Omental fat pad (tissue), 4 donors: Measurements from ENCODE around the gene ADSS2. TPM values are rescaled to one million over a fixed set of nuclear protein-coding genes. Genes with fewer than 3 reads are reported as not detected.

Source experiments
- ATAC-seq: fragments of 150-250 bp; one replicate; pipeline ENCODE4 v1.9.1; 2016; ENCODE audit warnings: mild to moderate bottlenecking, moderate library complexity; ENCODE audit not compliant: low FRiP score
- DNase-seq: peaks from one replicate; pipeline ENCODE4 v3.0.0-alpha.2; 2019; ENCODE audit warnings: low spot score
- CTCF ChIP-seq, 3 donors: fragments of 450-650 bp; IDR thresholded peaks; one replicate each; pipeline ENCODE4 v1.5.1; 2016 to 2017; ENCODE audit warnings: antibody characterized with exemption in 3 of 3, mild to moderate bottlenecking in 3 of 3, moderate library complexity in 2 of 3
- total RNA-seq, 4 donors: library from RNA; depleted of rRNA; stranded (reverse); fragments of >200 nt; gene quantifications; one replicate each; pipeline ENCODE4 v1.1.0, GENCODE V29; 2016

The ADSS2 gene
- total RNA-seq, 4 donors from 2014 or later: 21.3 to 41.4 (median 32.4) TPM

GRCh38 chr1:244444854-244445253 lies 6.9 kb downstream of the ADSS2 start:
- DNase-seq (no peak), ATAC-seq (no peak)
- no peak for TF ChIP-seq CTCF (IDR thresholded peaks at IDR 0.05)

DNA sequence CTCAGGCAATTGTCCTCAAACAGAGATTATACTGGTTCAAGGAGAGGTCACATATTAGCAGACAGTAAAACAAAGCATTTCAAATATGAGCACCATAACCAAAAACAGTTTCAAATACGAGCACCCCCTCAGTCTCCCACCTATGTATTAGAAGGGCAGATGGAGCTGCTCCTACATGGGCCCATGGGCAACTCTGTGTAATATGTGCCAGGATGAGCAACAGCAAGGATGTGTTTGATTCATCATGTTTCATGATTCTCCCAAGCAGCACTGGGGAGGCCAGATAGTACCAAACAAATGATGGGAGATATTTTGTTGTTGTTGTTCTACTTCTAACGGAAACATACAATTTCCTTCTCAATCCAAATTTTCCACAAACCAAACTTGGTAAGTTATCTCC lies 8.9 kb downstream of the ADSS2 start:
- TF ChIP-seq CTCF (IDR thresholded peaks at IDR 0.05): no peak
- no peak for ATAC-seq

GRCh38 chr1:244439391-244440032 lies 12.2 kb downstream of the ADSS2 start:
- TF ChIP-seq CTCF (IDR thresholded peaks at IDR 0.05): no peak
- no peak for DNase-seq
- no peak for ATAC-seq

More for the DNA sequence above, 8.9 kb downstream of the ADSS2 start:
- DNase-seq: no peak

GRCh38 chr1:244437086-244437468 lies 14.6 kb downstream of the ADSS2 start:
- ATAC-seq: peak; percentile 56
- no peak for DNase-seq
- no peak for TF ChIP-seq CTCF (IDR thresholded peaks at IDR 0.05)

- no peak for TF ChIP-seq CTCF (IDR thresholded peaks at IDR 0.05)
- ATAC-seq: no peak
- DNase-seq: no peak
Measured at GRCh38 chr1:244436336-244437085, 15.2 kb downstream of the ADSS2 start.

DNA sequence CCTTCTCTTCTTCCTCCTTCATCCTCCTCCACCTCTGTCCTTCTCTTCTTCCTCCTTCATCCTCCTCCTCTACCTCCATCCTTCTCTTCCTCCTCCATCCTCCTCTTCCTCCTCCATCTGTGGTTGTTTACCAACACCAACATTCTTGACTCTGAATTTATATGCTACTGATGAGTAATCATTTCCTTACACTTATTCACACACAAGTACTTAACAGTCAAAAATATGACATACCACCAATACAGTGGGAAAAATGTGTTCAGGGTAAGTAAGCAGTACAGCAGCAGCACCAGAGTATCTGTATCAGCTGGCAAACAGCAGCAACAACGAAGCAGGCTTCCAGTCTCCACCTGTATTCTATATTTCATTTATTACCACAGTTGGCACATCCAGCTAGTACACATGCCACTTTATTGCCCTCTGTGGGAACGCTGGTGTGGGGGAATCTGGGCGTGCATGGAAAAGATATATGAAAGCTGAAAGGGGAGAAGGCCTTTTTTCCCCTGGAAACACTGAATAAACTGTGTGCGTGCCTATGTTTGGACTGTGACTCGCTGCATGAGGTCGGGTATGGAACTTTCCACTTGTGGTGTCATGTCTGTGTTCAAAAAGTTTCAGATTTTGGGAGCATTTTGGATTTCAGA lies 16.0 kb downstream of the ADSS2 start:
- no peak for ATAC-seq
- no peak for TF ChIP-seq CTCF (IDR thresholded peaks at IDR 0.05)
- no peak for DNase-seq
